Thyroid gland (tissue), 4 donors: ENCODE data around the gene TMEM30A. TPM values are rescaled to one million over a fixed set of nuclear protein-coding genes. Genes with fewer than 3 reads are reported as not detected.

Experiments used
- DNase-seq, 2 donors: peaks; one replicate each; pipeline ENCODE4 v3.0.0-alpha.2; 2019
- H3K27ac ChIP-seq, 3 donors: fragments of 200-600 bp; sonication (generic); 1 replicate in 2 of 3; 2 replicates in 1 of 3; pipeline ENCODE4 v1.5.1; 2016 to 2019; ENCODE audit warnings: mild to moderate bottlenecking in 1 of 3, moderate library complexity in 1 of 3
- H3K27me3 ChIP-seq: fragments of 200-600 bp; sonication (generic); one replicate; pipeline ENCODE4 v1.5.1; 2019
- H3K36me3 ChIP-seq, 2 donors: fragments of 200-600 bp; sonication (generic); one replicate each; pipeline ENCODE4 v1.5.1; 2016 to 2019
- H3K4me1 ChIP-seq, 2 donors: fragments of 200-600 bp; sonication (generic); one replicate each; pipeline ENCODE4 v1.5.1; 2017 to 2019
- H3K4me3 ChIP-seq, 3 donors: fragments of 200-600 bp; sonication (generic); replicated peaks in 1 of 3; 1 replicate in 2 of 3; 2 replicates in 1 of 3; pipeline ENCODE4 v1.5.1; 2016; ENCODE audit warnings: mild to moderate bottlenecking in 1 of 3
- H3K9me3 ChIP-seq: fragments of 200-600 bp; sonication (generic); one replicate; pipeline ENCODE4 v1.5.1; 2017
- CTCF ChIP-seq, 6 experiments: fragments of 200-600 bp in 3 of 6; fragments of 450-650 bp in 3 of 6; sonication (generic) in 3 of 6; IDR thresholded peaks; one replicate each; pipeline ENCODE4 v1.5.1; 2016 to 2019; ENCODE audit warnings: antibody characterized with exemption in 6 of 6, mild to moderate bottlenecking in 2 of 6, inconsistent platforms in 1 of 6, moderate library complexity in 1 of 6
- POLR2A ChIP-seq, 2 donors: fragments of 450-650 bp; IDR thresholded peaks; one replicate each; pipeline ENCODE4 v1.6.1; 2017; ENCODE audit warnings: antibody characterized with exemption in 2 of 2, mild to moderate bottlenecking in 2 of 2, moderate library complexity in 1 of 2
- WGBS, 2 donors: methylation state at CpG; one replicate each; pipeline ENCODE4 v1.1.5; 2017; 5-methylcytosine and 5-hydroxymethylcytosine counted together
- intact Hi-C: fragments of 100-400 bp; cut with DNase I; formaldehyde crosslinking; loops from one replicate; pipeline ENCODE4 v1.15.1; 2023
- total RNA-seq, 4 donors: library from RNA; depleted of rRNA; stranded (reverse); fragments of >200 nt; gene quantifications; one replicate each; pipeline ENCODE4 v1.2.3, GENCODE V29; 2016

The TMEM30A gene
- total RNA-seq, 4 donors from 2014 or later: 82.0 to 142 (median 103) TPM

- Histone ChIP-seq H3K9me3 (no peaks in the 10 kb centered on the region), H3K4me3 (no peak overlapping the region), H3K27ac (no peak overlapping the region), H3K27me3 (no peaks in the 10 kb centered on the region), H3K36me3 (no peaks in the 10 kb centered on the region), H3K4me1 (no peaks in the 10 kb centered on the region)
- TF ChIP-seq POLR2A (IDR thresholded peaks at IDR 0.05): no peak
- TF ChIP-seq CTCF (IDR thresholded peaks at IDR 0.05): no peak
- intact Hi-C loops: no loop called here
- no peak for DNase-seq
- 85 to 86% methylated on average over 2 of the region's 2 CpGs for WGBS, 2 donors
Measured at GRCh38 chr6:75326557-75327258, 42.1 kb upstream of the TMEM30A start.

- Histone ChIP-seq H3K27ac (no peak overlapping the region), H3K36me3 (no peaks in the 10 kb centered on the region), H3K4me3 (no peak overlapping the region), H3K27me3 (no peaks in the 10 kb centered on the region), H3K4me1 (no peaks in the 10 kb centered on the region), H3K9me3 (no peaks in the 10 kb centered on the region)
- DNase-seq: no peak
- TF ChIP-seq CTCF (IDR thresholded peaks at IDR 0.05) (no peak), POLR2A (IDR thresholded peaks at IDR 0.05) (no peak)
- intact Hi-C loops: no loop called here
- WGBS, 2 donors: 70 to 96% methylated on average over 2 of the region's 2 CpGs
Measured at GRCh38 chr6:75318900-75319299, 34.3 kb upstream of the TMEM30A start.

GRCh38 chr6:75317503-75318206 lies 33.1 kb upstream of the TMEM30A start:
- no peak overlapping the region for H3K4me3 ChIP-seq
- no peak for DNase-seq
- H3K27ac ChIP-seq: no peak overlapping the region
- intact Hi-C loops: no loop called here
- 73 to 77% methylated on average over 4 of the region's 4 CpGs for WGBS, 2 donors
- H3K4me1 ChIP-seq: no peaks in the 10 kb centered on the region
- no peaks in the 10 kb centered on the region for H3K9me3 ChIP-seq
- TF ChIP-seq POLR2A (IDR thresholded peaks at IDR 0.05) (no peak), CTCF (IDR thresholded peaks at IDR 0.05) (no peak)
- no peaks in the 10 kb centered on the region for H3K36me3 ChIP-seq
- H3K27me3 ChIP-seq: no peaks in the 10 kb centered on the region

- Histone ChIP-seq H3K4me3 (no peak overlapping the region), H3K27me3 (no peaks in the 10 kb centered on the region)
Measured at GRCh38 chr6:75315978-75316377, 31.4 kb upstream of the TMEM30A start.

More at GRCh38 chr6:75315978-75316377, 31.4 kb upstream of the TMEM30A start:
- H3K4me1 ChIP-seq: no peaks in the 10 kb centered on the region
- TF ChIP-seq CTCF (IDR thresholded peaks at IDR 0.05) (no peak), POLR2A (IDR thresholded peaks at IDR 0.05) (no peak)
- H3K36me3 ChIP-seq: no peaks in the 10 kb centered on the region
- intact Hi-C loops: no loop called here
- DNase-seq: no peak
- no peak overlapping the region for H3K27ac ChIP-seq
- no peaks in the 10 kb centered on the region for H3K9me3 ChIP-seq
